Effector memory CD4-positive, alpha-beta T cell (primary cell): ENCODE data around the gene IMMP2L.
A peak's percentile ranks its signal among the peaks of the same experiment; 100 is the strongest.

Source experiments
- DNase-seq, 3 donors: peaks; one replicate each; pipeline ENCODE4 v3.0.0-alpha.2; 2020
- H3K27ac ChIP-seq: 2 replicates; pipeline ENCODE4 v1.7.0; 2013; ENCODE audit warnings: mild to moderate bottlenecking, low read length, moderate library complexity; ENCODE audit not compliant: insufficient read depth, poor library complexity, severe bottlenecking
- H3K27me3 ChIP-seq: replicated peaks from 2 replicates; pipeline ENCODE4 v1.7.0; 2013; ENCODE audit warnings: mild to moderate bottlenecking, low read length; ENCODE audit not compliant: insufficient read depth, control insufficient read depth, poor library complexity, severe bottlenecking
- H3K36me3 ChIP-seq: 2 replicates; pipeline ENCODE4 v1.7.0; 2013; ENCODE audit warnings: mild to moderate bottlenecking, low read length, moderate library complexity; ENCODE audit not compliant: control insufficient read depth, insufficient read depth
- H3K4me1 ChIP-seq: 2 replicates; pipeline ENCODE4 v1.7.0; 2013; ENCODE audit warnings: low read length, mild to moderate bottlenecking; ENCODE audit not compliant: control insufficient read depth, insufficient read depth, poor library complexity, severe bottlenecking
- H3K4me3 ChIP-seq: 2 replicates; pipeline ENCODE4 v1.7.0; 2013; ENCODE audit warnings: low read length, low read depth, mild to moderate bottlenecking; ENCODE audit not compliant: insufficient read depth, poor library complexity, severe bottlenecking
- H3K9me3 ChIP-seq: 2 replicates; pipeline ENCODE4 v1.7.0; 2013; ENCODE audit warnings: mild to moderate bottlenecking, low read length, moderate library complexity; ENCODE audit not compliant: control insufficient read depth

Gene IMMP2L

DNA sequence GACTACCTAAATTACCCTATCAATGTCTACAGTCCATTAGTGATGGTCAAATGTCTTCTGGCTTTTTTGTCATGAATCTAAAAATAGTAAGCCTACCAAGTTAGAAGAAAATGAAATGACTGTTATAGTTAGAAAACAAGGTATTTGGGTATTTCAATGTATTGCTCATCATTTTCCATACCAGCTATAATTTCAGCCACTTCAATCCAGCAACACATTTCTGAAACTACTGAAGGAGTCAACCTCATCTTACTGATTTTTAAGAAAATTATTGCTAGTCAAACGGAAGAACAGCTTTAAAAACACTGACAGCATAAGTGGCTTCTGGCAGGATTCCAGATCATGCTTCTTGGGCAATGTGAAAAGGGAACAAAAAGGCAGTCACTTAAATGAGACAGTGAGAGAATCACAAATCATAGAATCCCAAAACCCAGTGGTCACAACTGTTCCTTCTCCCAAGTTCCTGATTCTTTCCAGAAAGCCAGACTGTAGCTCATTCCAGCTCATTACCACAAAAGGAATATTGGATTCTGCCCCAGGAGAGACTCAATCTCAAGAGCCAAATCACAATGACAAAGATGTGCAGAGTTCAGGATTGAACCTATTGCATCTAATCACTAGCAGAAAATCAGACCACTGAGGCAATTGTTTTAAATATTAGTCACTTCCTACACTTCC is 532.6 kb downstream of the IMMP2L start:
- no peaks in the 10 kb centered on the region for H3K9me3 ChIP-seq
- H3K27ac ChIP-seq: no peak overlapping the region
- no peak for DNase-seq
- no peak overlapping the region for H3K4me3 ChIP-seq
- peaks cover 8% of the 10 kb centered on the region for H3K4me1 ChIP-seq
- H3K27me3 ChIP-seq: no peaks in the 10 kb centered on the region
- no peaks in the 10 kb centered on the region for H3K36me3 ChIP-seq

DNA sequence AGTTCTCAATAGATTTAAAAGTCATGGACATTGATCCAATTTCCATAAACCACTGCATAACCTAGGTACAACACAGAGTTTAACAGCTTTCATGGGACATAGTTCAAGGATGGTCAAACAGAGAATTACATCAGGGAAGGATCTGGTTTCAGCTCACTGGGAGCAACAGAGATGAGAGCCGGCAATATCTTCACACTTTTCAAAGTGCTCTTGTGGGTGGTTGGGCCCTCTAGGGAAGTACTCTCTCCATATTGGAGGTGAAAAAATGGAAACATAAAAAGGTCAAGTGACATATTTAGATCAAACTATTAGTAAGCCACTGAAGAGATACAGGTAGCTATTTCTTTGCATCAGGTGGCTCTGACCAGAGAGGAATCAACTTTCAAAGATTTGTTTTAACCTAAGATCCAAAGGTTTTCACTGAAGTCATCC is 533.1 kb downstream of the IMMP2L start:
- DNase-seq: no peak
- H3K9me3 ChIP-seq: no peaks in the 10 kb centered on the region
- H3K4me3 ChIP-seq: no peak overlapping the region
- H3K4me1 ChIP-seq: peaks cover 12% of the 10 kb centered on the region
- H3K27me3 ChIP-seq: no peaks in the 10 kb centered on the region
- no peak overlapping the region for H3K27ac ChIP-seq
- no peaks in the 10 kb centered on the region for H3K36me3 ChIP-seq

DNA sequence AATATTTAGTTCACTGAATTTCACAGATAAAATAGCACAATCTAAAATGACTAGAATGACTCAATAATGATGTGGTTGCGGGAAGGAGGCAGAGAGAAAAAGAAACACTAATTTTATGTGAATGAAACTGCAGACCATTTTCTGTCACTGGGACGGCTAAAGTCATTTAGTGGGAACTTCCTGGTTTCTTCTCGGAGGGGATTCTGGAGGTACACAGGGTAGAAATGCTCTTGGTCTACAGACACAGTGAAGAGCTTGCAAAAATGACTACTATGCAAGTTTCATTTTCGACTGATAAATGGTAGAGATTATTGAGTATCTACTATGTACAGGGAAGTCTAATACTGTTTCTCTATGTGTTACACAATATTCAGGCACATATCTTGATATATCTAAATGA is 534.9 kb downstream of the IMMP2L start:
- H3K27ac ChIP-seq: no peak overlapping the region
- H3K9me3 ChIP-seq: no peaks in the 10 kb centered on the region
- peak overlapping the region; percentile 11 for H3K4me3 ChIP-seq
- H3K27me3 ChIP-seq: no peaks in the 10 kb centered on the region
- DNase-seq: no peak
- H3K36me3 ChIP-seq: no peaks in the 10 kb centered on the region
- H3K4me1 ChIP-seq: peaks cover 14% of the 10 kb centered on the region

DNA sequence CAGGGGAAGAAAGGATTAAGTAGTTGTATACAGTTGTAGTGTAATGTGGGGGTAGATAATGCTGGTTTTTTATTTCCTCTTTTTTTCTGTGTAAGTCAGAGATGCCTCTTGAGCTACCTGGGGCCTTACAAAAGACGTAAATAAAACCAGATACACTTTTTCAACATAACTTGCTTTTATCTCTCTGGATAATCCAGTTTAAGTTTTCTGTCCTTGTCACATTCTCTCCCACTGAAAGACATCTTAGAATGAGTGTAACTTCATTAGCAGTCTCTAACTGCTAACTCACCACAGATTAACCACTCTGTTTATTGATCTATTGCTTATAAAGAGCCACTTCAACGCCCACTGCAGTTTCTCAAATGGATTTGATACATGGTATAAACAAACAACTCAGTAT is 535.5 kb downstream of the IMMP2L start:
- peaks cover 14% of the 10 kb centered on the region for H3K4me1 ChIP-seq
- no peaks in the 10 kb centered on the region for H3K36me3 ChIP-seq
- no peaks in the 10 kb centered on the region for H3K27me3 ChIP-seq
- H3K9me3 ChIP-seq: no peaks in the 10 kb centered on the region
- no peak for DNase-seq
- no peak overlapping the region for H3K4me3 ChIP-seq
- no peak overlapping the region for H3K27ac ChIP-seq

DNA sequence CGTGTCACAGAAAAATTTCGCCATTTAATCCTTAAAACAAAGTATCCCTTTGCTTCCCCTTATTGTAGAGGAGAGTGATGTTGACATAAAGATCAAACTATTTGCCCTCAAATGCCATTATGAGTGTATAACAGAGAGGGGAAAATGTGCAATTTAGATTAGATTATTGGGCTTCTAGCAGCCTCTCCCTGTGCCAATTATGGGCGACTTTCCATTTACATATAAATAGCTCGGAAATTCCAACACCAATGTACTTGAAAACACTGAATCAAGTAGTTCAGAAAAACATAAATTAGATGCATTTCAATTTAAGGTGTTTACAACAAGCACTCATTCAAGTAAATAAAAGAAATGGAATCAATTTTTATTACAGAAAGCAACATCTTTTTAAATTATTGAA is 535.9 kb downstream of the IMMP2L start:
- H3K4me3 ChIP-seq: no peak overlapping the region
- no peaks in the 10 kb centered on the region for H3K27me3 ChIP-seq
- H3K36me3 ChIP-seq: no peaks in the 10 kb centered on the region
- peaks cover 14% of the 10 kb centered on the region for H3K4me1 ChIP-seq
- H3K9me3 ChIP-seq: no peaks in the 10 kb centered on the region
- H3K27ac ChIP-seq: no peak overlapping the region
- no peak for DNase-seq

DNA sequence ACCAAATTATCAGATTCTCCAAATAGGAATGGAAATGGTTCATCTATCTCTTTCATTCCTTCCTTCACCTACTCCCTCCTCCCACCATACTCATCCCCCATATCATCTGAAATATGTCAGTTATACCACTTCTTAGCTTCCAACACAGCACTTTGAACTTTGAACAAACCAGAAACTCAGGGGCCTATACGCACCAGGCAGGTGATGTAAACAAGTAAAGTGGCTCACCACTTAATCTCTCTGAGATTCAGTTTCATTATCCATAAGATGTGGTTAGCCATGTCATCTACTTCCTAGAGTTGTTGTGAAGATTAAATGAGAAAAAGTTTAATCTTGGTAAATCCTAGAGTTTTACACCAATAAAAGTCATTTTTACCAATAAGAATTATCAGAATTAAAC is 537.3 kb downstream of the IMMP2L start:
- Histone ChIP-seq H3K36me3 (no peaks in the 10 kb centered on the region), H3K4me1 (peaks cover 13% of the 10 kb centered on the region), H3K9me3 (no peaks in the 10 kb centered on the region), H3K27ac (no peak overlapping the region), H3K27me3 (no peaks in the 10 kb centered on the region), H3K4me3 (no peak overlapping the region)
- DNase-seq: no peak

DNA sequence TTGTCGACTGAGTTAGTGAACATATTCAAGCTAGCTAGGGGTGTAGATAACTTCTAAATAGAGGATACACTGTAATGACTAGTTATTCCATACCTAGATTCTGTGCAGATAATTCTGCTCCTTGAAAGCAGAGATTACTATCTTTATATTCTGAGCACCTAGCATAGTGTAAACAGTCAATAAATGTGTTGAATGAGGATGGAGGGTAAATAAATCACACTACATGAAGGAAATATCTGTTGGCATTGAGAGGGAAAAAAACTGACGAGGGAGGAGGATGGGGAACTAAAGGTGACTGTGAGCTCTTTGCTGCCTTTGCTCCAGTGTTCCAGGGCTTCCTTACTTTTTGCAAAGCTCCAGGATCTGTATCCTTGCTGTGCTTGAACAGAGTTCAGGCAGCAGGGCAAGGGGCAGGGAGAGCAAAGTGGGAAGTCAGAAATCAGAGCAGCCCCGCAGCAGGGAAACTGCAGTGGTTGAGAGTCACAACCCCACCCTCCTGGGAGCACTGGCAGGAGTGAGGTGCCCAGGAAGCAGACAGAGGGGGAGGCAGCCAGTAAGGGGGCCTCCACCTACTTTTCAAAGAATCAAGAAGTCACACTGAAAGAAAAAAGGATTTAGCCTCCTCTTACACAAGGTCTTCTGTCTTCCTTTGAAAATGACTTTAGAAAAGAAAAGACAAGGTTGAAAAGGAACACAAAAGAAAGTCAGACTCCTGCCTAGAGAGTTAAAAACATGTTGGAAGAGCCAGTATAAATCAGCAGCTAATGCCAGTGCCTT is 543.1 kb downstream of the IMMP2L start:
- no peak for DNase-seq
- no peak overlapping the region for H3K4me3 ChIP-seq

DNA sequence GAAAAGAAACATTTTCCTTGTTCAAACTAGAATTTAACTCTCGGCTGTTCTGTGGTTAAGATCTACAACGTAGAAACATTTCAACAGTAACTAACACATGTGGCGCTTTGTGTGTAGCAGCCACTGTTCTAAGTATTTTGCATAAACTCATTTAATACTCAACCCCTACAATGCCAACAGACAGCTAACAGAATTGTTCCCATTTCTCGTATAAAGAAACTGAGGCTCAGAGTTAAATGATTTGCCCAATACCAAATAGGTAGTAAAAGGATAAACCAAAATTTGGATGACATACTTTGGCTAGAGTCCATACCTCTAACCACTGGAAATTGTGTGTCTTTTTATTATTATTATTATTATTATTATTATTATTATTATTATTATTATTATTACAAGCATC is 543.8 kb downstream of the IMMP2L start:
- Histone ChIP-seq H3K27ac (no peak overlapping the region), H3K4me1 (peaks cover 5% of the 10 kb centered on the region), H3K9me3 (no peaks in the 10 kb centered on the region), H3K4me3 (no peak overlapping the region), H3K27me3 (no peaks in the 10 kb centered on the region), H3K36me3 (no peaks in the 10 kb centered on the region)
- no peak for DNase-seq

More for the DNA sequence above, 543.1 kb downstream of the IMMP2L start:
- no peaks in the 10 kb centered on the region for H3K9me3 ChIP-seq
- no peaks in the 10 kb centered on the region for H3K36me3 ChIP-seq
- H3K4me1 ChIP-seq: peaks cover 6% of the 10 kb centered on the region
- H3K27me3 ChIP-seq: no peaks in the 10 kb centered on the region
- H3K27ac ChIP-seq: peak overlapping the region; percentile 23

DNA sequence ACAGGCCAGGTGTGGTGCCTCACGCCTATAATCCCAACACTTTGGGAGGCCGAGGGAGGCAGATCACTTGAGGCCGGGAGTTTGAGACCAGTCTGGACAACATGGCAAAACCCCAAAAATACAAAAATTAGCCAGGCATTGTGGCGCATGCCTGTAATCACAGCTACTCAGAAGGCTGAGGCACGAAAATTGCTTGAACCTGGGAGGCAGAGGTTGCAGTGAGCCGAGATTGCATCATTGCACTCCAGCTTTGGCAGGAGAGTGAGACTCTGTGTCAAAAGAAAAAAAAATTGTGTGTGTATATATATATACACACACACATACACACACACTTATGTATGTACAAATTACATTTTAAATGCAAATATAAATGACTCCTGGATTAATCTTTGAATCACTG is 548.2 kb downstream of the IMMP2L start:
- no peak overlapping the region for H3K27ac ChIP-seq

More for the DNA sequence above, 548.2 kb downstream of the IMMP2L start:
- Histone ChIP-seq H3K4me3 (no peak overlapping the region), H3K36me3 (no peaks in the 10 kb centered on the region), H3K4me1 (peaks cover 1% of the 10 kb centered on the region), H3K9me3 (no peaks in the 10 kb centered on the region), H3K27me3 (no peaks in the 10 kb centered on the region)
- no peak for DNase-seq
